ENCODE measurements around the gene PDLIM5.
"Not testable (repeated sequence)": the region's sequence is repeated elsewhere in the genome, so short reads cannot be mapped to it uniquely, and the experiment has no call there.

PDLIM5 gene

DNA sequence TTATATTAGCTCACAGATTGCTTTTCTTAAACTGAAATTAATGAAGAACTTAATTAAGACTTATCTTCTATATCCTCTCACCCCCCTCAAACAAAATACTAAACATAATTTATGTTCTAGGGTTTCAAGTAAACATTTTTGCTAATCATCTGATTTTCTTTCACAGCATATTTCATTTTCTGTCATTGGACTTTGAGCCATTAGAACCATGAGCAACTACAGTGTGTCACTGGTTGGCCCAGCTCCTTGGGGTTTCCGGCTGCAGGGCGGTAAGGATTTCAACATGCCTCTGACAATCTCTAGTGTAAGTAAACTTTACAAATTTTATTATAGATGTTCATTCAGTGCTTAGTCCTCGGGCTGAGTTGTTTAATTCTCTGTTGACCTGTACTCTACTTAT is 3.3 kb downstream of the PDLIM5 start:
- Histone ChIP-seq H3K9ac (ENCODE audit: low read length) (no peak overlapping the region), H3K4me3 (ENCODE audit: low read length) (peak overlapping the region; percentile 1)

DNA sequence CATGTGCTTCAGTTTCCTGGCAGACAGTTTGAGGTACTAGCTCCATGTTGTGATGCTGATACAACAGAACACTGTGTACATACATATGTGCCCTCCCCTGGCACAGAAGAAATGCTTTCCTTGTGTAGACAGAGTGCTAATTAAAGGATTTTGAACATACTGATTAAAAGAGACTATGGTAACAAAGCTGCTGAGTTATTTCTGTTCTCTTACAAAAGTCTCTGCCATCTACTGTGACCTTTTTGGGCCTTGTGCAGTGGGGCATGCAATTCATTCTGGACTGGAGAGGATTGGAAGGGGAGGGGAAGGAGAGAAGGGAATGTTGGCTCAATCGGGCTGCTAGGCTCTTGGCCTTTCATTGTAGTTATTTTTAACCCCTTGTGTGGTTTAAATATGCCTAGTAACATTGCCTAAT is 6.0 kb downstream of the PDLIM5 start:
- Histone ChIP-seq H3K4me3 (ENCODE audit: low read length) (no peak overlapping the region), H3K27me3 (ENCODE audit: control insufficient read depth, insufficient read depth, low read length) (no peaks in the 10 kb centered on the region), H3K9ac (ENCODE audit: low read length) (no peak overlapping the region), H3K4me1 (ENCODE audit: control insufficient read depth, insufficient read depth, low read length) (peaks cover 22% of the 10 kb centered on the region), H3K36me3 (ENCODE audit: control insufficient read depth, insufficient read depth, low read length) (peaks cover 2% of the 10 kb centered on the region), H3K27ac (ENCODE audit: low read depth, low read length) (peak overlapping the region; percentile 64)

More for the DNA sequence above, 3.3 kb downstream of the PDLIM5 start:
- Histone ChIP-seq H3K27me3 (ENCODE audit: control insufficient read depth, insufficient read depth, low read length) (no peaks in the 10 kb centered on the region), H3K4me1 (ENCODE audit: control insufficient read depth, insufficient read depth, low read length) (peaks cover 22% of the 10 kb centered on the region), H3K27ac (ENCODE audit: low read depth, low read length) (peak overlapping the region; percentile 73), H3K36me3 (ENCODE audit: control insufficient read depth, insufficient read depth, low read length) (peaks cover 2% of the 10 kb centered on the region)

DNA sequence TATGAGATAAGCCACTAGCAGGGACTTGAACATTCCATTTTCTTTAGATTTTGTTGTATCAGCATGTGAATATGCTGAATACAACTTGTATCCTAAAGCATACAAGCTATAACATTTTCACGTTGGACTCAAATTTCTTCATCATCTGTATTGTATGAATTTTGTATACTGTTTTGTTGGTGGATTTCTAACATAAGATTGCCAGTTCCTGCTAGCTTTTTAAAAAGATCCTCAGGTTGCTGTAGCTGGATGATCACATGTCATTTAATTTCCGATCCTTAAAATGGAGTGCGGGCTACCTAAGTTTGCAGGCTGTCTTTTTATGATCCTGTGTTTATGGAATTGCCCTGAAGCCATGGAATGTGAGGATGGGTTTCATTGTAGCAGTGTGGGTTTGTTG is 6.9 kb downstream of the PDLIM5 start:
- Histone ChIP-seq H3K27ac (ENCODE audit: low read depth, low read length) (no peak overlapping the region), H3K9ac (ENCODE audit: low read length) (no peak overlapping the region)

DNA sequence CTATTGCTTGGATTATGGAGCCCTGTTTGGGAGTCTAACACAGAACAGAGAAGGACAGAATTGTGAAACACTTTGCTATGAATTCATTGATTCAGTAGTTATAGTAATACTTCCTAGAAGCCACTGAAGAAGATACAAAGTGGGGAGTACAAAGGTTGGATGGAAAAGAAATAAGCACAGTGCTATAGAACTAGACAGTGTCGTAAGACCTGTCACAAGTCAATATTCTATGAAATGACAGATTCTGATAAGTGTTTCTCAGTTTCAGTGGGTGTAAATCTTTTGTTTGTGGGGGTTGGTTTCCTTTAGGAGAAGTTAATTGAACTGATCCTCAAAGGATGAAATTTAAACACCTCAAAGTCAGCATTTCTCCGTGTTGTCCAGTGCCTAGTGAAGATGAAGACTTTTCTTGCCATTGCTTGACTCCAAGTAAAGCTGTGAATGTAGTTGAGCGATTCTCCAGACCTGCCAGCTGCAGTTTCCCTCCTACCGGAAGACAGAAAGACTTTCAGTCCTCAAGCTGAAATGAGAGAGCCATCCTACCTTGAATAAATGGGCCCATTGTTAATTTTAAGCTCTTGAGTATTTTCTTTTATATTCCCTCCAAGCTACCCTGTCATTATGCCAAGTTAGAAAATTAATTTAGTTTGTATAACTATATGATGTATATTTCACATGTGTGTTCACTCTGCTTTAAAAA is 7.9 kb downstream of the PDLIM5 start:
- Histone ChIP-seq H3K9ac (ENCODE audit: low read length) (no peak overlapping the region), H3K36me3 (ENCODE audit: control insufficient read depth, insufficient read depth, low read length) (peaks cover 2% of the 10 kb centered on the region), H3K27ac (ENCODE audit: low read depth, low read length) (no peak overlapping the region), H3K4me3 (ENCODE audit: low read length) (peak overlapping the region; percentile 31), H3K27me3 (ENCODE audit: control insufficient read depth, insufficient read depth, low read length) (no peaks in the 10 kb centered on the region), H3K4me1 (ENCODE audit: control insufficient read depth, insufficient read depth, low read length) (peaks cover 18% of the 10 kb centered on the region)

More for the DNA sequence above, 6.9 kb downstream of the PDLIM5 start:
- H3K4me1 ChIP-seq (ENCODE audit: control insufficient read depth, insufficient read depth, low read length) = peaks cover 17% of the 10 kb centered on the region
- no peak overlapping the region for H3K4me3 ChIP-seq (ENCODE audit: low read length)
- H3K27me3 ChIP-seq (ENCODE audit: control insufficient read depth, insufficient read depth, low read length) = no peaks in the 10 kb centered on the region
- peaks cover 2% of the 10 kb centered on the region for H3K36me3 ChIP-seq (ENCODE audit: control insufficient read depth, insufficient read depth, low read length)

DNA sequence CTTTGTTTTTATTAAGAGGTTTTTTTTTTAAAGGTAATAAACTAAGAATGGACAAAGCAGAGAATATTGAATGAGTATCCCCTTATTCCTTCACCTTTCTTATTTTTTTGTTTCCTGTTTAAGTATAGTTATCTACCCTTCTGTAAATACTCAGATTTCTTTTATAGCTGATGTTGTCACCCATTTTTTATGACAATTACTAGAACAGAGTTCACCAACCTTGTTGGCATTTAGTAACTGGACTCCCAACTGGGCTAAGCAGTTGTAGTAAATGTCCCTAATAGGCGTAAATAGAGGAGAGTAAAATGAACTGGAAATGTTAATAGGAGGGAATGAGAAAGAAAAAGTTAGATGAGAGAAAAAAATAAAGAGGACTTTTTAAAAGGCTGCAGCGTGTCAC is 9.8 kb downstream of the PDLIM5 start:
- Histone ChIP-seq H3K36me3 (ENCODE audit: control insufficient read depth, insufficient read depth, low read length) (peaks cover 2% of the 10 kb centered on the region), H3K4me1 (ENCODE audit: control insufficient read depth, insufficient read depth, low read length) (peaks cover 15% of the 10 kb centered on the region), H3K27me3 (ENCODE audit: control insufficient read depth, insufficient read depth, low read length) (no peaks in the 10 kb centered on the region), H3K27ac (ENCODE audit: low read depth, low read length) (no peak overlapping the region), H3K9ac (ENCODE audit: low read length) (no peak overlapping the region), H3K4me3 (ENCODE audit: low read length) (no peak overlapping the region)

DNA sequence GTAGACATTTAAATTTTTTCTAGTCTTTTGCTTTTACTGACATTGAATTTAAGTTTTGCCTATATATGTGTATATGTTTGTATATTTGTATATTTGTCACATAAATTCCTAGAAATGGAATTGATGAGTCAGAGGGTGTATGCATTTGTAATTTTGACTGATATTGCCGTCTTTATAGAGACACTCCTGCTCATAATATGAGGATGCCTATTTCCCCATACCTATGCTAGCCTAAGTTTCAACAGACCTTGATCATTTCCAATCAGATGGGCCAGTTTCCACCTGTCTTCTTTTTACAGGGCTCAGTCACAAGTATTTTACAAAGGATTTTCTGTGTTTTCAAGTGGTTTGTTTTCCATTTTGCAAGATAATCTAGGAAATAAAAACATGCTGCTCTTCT is 10.8 kb downstream of the PDLIM5 start:
- no peaks in the 10 kb centered on the region for H3K27me3 ChIP-seq (ENCODE audit: control insufficient read depth, insufficient read depth, low read length)
- no peak overlapping the region for H3K9ac ChIP-seq (ENCODE audit: low read length)
- no peak overlapping the region for H3K27ac ChIP-seq (ENCODE audit: low read depth, low read length)
- H3K4me3 ChIP-seq (ENCODE audit: low read length) = no peak overlapping the region
- H3K36me3 ChIP-seq (ENCODE audit: control insufficient read depth, insufficient read depth, low read length) = peaks cover 2% of the 10 kb centered on the region
- H3K4me1 ChIP-seq (ENCODE audit: control insufficient read depth, insufficient read depth, low read length) = peaks cover 12% of the 10 kb centered on the region

DNA sequence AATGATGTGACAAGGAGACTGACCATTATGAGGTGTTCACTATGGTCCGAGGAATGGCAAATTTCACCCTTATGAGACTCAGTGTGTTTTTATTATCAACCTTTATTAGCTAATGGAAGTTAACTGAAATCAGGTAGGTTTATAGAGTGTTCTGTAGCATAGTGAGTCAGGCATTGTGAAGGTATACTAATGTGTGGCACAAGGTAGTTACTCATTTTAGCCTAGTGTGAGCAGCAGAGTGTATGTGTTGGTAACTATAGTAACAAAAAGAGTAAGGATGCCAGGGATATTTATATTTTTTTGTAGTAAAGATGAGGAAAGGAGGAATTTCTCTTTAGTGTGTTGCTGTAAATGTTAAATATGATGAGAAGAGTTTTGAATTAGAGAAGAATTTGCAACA is 12.0 kb downstream of the PDLIM5 start:
- Histone ChIP-seq H3K4me1 (ENCODE audit: control insufficient read depth, insufficient read depth, low read length) (peaks cover 12% of the 10 kb centered on the region), H3K27me3 (ENCODE audit: control insufficient read depth, insufficient read depth, low read length) (no peaks in the 10 kb centered on the region), H3K27ac (ENCODE audit: low read depth, low read length) (no peak overlapping the region), H3K36me3 (ENCODE audit: control insufficient read depth, insufficient read depth, low read length) (no peaks in the 10 kb centered on the region), H3K9ac (ENCODE audit: low read length) (no peak overlapping the region), H3K4me3 (ENCODE audit: low read length) (no peak overlapping the region)

DNA sequence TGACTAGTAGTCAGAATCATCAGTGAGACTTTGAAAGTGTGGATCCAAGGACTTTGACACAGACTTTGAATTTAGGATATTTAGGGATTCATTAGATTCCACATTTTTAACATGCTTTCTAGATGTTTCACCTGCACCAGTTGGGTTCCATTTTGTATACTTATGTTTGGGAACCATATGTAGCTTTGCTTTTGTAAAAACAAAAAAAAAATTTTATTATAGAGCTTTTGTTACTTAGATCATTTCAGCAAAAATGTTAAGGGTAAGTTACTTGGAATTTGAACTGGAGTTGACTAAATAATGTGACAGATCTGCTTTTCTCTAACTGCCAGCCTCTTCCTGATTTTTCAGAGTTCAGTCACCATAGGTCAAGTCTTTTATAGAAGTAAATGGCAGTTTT is 14.6 kb downstream of the PDLIM5 start:
- H3K27me3 ChIP-seq (ENCODE audit: control insufficient read depth, insufficient read depth, low read length) = no peaks in the 10 kb centered on the region
- H3K9ac ChIP-seq (ENCODE audit: low read length) = no peak overlapping the region
- H3K36me3 ChIP-seq (ENCODE audit: control insufficient read depth, insufficient read depth, low read length) = no peaks in the 10 kb centered on the region
- H3K4me1 ChIP-seq (ENCODE audit: control insufficient read depth, insufficient read depth, low read length) = peaks cover 12% of the 10 kb centered on the region
- H3K4me3 ChIP-seq (ENCODE audit: low read length) = no peak overlapping the region
- no peak overlapping the region for H3K27ac ChIP-seq (ENCODE audit: low read depth, low read length)

DNA sequence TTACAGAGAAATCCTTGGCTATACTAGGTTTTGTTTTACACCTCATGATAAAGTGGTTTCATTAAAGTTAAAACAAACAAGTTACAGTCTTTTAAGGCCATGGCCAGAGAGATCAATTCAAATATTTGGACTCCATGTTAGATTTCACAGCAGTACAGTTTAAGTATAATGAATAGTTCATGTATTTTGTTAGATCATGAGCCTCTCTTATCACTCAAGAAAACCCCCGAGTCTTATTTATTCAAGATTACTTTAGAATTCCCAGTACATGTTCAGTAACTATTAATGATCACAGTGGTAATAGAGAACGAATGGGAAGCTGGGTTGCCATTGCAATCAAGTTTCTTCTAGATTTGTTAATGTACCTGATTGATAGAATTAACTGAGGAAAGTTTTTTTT is 15.2 kb downstream of the PDLIM5 start:
- no peak overlapping the region for H3K27ac ChIP-seq (ENCODE audit: low read depth, low read length)
- no peak overlapping the region for H3K9ac ChIP-seq (ENCODE audit: low read length)
- H3K36me3 ChIP-seq (ENCODE audit: control insufficient read depth, insufficient read depth, low read length) = no peaks in the 10 kb centered on the region
- no peaks in the 10 kb centered on the region for H3K27me3 ChIP-seq (ENCODE audit: control insufficient read depth, insufficient read depth, low read length)
- peaks cover 12% of the 10 kb centered on the region for H3K4me1 ChIP-seq (ENCODE audit: control insufficient read depth, insufficient read depth, low read length)
- H3K4me3 ChIP-seq (ENCODE audit: low read length) = no peak overlapping the region

DNA sequence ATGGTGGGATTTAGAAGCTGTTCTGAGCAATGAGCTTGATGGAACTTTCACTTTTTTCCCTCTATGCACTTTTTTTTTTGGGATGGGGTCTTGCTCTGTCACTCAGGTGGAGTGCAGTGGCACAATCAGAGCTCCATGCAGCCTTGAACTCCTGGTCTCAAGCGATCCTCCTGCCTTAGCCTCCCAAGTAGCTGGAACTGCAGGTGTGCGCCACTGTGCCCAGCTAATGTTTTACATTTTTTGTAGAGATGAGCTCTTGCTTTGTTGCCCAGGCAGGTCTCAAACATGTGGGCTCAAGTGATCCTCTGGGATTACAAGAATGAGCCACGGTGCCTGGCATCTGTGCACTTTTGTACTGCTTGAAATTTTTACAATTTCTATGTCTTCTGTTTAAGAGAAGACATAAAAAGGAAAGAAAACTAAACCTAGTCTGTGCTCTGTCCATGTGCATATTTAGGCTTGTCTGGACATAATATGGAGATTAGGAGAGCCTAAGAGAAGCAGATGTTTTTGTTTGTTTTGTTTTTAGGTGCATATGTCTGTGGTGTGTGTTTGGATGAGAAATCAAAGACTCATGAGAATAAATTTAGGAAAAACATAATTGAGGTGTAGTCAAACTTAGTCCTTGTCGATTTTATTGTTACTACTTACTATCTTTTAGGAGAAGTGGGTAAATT is 16.5 kb downstream of the PDLIM5 start:
- Histone ChIP-seq H3K4me3 (ENCODE audit: low read length) (no peak overlapping the region), H3K36me3 (ENCODE audit: control insufficient read depth, insufficient read depth, low read length) (no peaks in the 10 kb centered on the region), H3K4me1 (ENCODE audit: control insufficient read depth, insufficient read depth, low read length) (peaks cover 12% of the 10 kb centered on the region), H3K27ac (ENCODE audit: low read depth, low read length) (no peak overlapping the region), H3K9ac (ENCODE audit: low read length) (no peak overlapping the region), H3K27me3 (ENCODE audit: control insufficient read depth, insufficient read depth, low read length) (no peaks in the 10 kb centered on the region)

DNA sequence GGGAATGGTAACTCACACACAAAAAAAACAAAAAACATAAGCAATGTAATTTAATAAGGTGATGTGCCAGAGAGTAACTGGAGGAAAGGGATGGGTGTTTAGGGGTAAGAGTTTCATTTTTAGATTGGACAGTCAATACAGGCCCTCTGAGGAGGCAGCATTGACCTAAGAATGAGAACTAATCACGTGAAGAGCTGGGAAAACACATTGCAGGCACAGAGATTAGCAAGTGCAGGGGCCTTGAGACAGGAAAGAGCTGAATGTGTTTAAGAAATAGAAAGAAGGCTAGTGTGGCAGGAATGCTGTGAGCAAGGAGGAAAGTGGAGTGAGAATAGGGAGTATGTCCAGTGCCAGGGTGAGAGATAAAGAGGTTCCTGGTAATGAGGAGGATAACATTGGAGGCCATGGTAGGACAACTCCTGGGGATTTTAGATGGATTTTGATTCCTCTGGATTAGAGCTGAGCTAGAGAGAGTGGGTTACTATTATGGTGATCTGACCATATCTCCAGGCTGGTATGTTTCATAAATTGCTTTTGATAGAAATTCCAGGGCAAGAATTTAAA is 17.6 kb downstream of the PDLIM5 start:
- Histone ChIP-seq H3K27me3 (ENCODE audit: control insufficient read depth, insufficient read depth, low read length) (no peaks in the 10 kb centered on the region), H3K9ac (ENCODE audit: low read length) (no peak overlapping the region), H3K36me3 (ENCODE audit: control insufficient read depth, insufficient read depth, low read length) (no peaks in the 10 kb centered on the region), H3K4me3 (ENCODE audit: low read length) (no peak overlapping the region), H3K4me1 (ENCODE audit: control insufficient read depth, insufficient read depth, low read length) (peaks cover 10% of the 10 kb centered on the region), H3K27ac (ENCODE audit: low read depth, low read length) (no peak overlapping the region)

DNA sequence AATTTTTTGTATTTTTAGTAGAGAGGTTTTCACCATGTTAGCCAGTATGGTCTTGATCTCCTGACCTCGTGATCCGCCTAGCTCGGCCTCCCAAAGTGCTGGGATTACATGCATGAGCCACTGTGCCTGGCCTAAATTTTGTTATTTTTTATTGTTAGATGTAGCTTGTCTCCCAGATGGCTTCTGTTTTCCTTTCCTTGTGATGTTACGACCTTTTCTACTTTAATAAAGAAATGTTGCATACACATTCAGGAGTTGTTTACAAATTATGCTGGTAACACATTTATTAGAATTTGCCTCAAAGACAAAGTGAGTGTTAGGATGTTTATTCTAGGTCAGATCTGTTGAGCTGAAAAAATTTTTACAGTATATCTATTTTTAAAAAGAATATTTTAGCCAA is 18.4 kb downstream of the PDLIM5 start:
- Histone ChIP-seq H3K36me3 (ENCODE audit: control insufficient read depth, insufficient read depth, low read length) (no peaks in the 10 kb centered on the region), H3K4me1 (ENCODE audit: control insufficient read depth, insufficient read depth, low read length) (peaks cover 5% of the 10 kb centered on the region), H3K27ac (ENCODE audit: low read depth, low read length) (no peak overlapping the region), H3K27me3 (ENCODE audit: control insufficient read depth, insufficient read depth, low read length) (no peaks in the 10 kb centered on the region), H3K9ac (ENCODE audit: low read length) (no peak overlapping the region), H3K4me3 (ENCODE audit: low read length) (no peak overlapping the region)

DNA sequence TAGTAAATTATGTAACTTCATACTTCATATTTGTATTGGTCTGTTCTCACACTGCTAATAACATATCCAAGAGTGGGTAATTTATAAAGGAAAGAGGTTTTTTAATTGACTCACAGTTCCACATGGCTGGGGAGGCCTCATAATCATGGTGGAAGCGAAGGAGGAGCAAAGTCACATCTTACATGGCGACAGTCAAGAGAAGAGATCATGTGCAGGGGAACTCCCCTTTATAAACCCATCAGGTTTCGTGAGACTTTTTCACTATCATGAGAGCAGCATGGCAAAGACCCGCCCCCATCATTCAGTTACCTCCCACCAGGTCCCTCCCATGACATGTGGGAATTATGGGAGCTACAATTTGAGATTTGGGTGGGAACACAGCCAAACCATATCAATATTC is 19.0 kb downstream of the PDLIM5 start:
- H3K36me3 ChIP-seq (ENCODE audit: control insufficient read depth, insufficient read depth, low read length); H3K9ac ChIP-seq (ENCODE audit: low read length); H3K27me3 ChIP-seq (ENCODE audit: control insufficient read depth, insufficient read depth, low read length); H3K4me1 ChIP-seq (ENCODE audit: control insufficient read depth, insufficient read depth, low read length); H3K27ac ChIP-seq (ENCODE audit: low read depth, low read length); H3K4me3 ChIP-seq (ENCODE audit: low read length): not testable (repeated sequence)
